DMS153 (cell line): ENCODE results near the gene PRAMEF27.
"Not testable (repeated sequence)": the region's sequence is repeated elsewhere in the genome, so short reads cannot be mapped to it uniquely, and the experiment has no call there.

Experiments used
- DNase-seq: peaks from one replicate; lab custom pipeline; 2025; lab: John Stamatoyannopoulos, UW

Gene PRAMEF27

DNA sequence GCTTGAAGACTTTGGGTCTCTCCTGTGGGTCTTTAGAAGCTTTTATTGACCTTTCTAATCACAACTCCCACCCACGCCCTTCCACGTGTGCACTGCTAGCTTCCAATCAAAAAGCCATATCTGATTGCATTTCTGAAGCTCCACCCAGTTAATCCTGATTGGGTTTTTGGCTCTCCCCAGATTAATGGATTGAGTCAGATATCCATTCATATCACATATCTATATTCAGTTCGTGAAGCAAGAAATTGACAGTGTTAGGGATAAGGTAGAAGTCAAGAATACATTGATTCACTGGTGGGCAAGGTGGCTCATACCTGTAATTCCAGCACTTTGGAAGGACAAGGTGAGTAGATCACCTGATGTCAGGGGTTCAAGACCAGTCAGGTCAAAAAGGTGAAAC is at the start of gene PRAMEF27:
TSS of gene PRAMEF27 (minus strand) at position 101 of the 400 bp plus-strand sequence. CDS start 2,916 bp downstream, outside the sequence.
- not testable (repeated sequence) for DNase-seq

DNA sequence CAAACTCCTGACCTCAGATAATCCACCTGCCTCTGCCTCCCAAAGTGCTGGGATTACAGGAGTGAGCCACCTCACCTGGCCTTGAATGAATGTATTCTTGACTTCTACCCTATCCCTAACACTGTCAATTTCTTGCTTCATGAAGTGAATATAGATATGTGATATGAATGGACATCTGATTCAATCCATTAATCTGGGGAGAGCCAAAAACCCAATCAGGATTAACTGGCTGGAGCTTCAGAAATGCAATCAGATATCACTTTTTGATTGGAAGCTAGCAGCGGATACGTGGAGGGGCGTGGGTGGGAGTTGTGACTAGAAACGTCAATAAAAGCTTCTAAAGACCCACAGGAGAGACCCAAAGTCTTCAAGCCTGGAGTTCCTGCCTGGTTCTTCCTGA is 14.1 kb upstream of the PRAMEF27 start, which contains the start of gene PRAMEF25:
TSS of gene PRAMEF25 (plus strand) at position 301 of the 400 bp plus-strand sequence. CDS start 2,920 bp downstream, outside the sequence.
- not testable (repeated sequence) for DNase-seq

DNA sequence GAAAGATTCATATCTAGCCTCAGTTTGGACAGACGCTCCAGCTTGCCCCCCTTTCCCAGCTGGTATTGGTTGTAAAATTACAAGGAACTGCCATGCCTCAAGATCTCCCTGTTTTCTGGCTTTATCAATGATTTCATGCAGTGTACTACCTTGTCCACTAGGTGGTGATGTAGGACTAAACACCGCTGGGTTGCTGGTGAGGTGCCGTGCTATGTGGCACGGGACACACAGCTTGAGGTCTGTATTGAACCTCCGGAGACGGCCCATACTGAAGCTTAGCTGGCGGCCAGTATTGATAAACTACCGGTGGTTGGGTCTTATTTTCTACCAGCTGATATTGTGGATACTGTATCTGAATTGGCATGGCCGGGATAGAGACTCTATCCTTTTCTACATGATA is 36.5 kb downstream of the PRAMEF27 start:
- DNase-seq: not testable (repeated sequence)

DNA sequence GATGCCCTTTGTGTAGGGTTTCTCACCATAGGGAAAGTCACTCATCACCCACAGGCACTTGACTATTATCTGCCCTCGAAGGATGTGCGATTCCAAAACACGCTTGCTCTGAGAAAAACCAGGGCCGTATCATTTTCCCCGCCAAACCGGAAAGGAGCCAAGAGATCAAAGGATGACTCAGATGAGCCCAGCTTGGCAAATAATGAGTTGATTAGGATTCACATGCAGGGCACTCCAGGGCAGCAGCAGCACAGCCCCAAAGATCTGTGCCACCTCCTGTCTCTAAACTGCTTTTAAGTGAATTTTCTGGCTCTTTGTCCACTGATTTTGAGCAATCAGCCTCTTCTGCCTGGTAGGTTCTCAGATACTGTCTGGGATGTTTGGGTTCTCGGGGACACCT is 44.4 kb downstream of the PRAMEF27 start:
- not testable (repeated sequence) for DNase-seq

DNA sequence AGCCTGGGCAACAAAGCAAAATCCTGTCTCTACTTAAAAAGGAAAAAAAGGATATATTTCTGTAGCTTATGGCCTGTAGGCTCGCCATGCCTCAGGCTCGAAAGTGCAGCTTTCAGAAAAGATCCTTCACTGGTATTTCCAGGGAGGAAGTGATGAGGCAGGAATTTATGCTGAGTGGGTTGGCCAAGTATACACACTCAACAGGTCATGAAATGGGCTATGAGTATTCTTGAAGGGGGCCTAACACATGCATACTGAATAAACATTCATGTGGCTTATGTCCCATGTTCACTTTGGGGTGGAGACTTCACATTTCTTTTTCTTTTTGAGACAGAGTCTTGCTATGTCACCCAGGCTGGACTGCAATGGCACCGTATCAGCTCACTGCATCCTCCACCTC is 47.0 kb downstream of the PRAMEF27 start:
- DNase-seq: not testable (repeated sequence)

DNA sequence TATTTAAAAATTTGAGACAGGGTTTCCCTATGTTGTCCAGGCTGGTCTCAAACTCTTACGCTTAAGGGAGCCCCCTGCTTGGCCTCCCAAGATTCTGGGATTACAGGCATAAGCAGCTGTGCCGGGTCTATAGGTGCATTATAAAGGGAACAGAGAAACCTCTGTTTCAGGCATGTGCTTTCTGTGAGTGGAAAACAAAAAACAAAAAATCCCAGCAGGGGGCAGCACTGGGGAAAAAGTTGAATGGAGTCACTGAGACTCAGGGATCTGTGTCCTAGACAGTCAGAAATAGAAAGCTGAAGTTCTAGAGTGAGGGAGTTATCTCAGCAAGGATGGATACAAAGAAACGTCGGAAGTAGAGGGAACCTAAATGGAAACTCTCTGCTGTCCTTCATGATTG is 50.6 kb downstream of the PRAMEF27 start:
- DNase-seq: not testable (repeated sequence)
